Mesendoderm (in vitro differentiated cells): ENCODE results near the gene SLC8A1.

Experiments used
- DNase-seq: peaks from one replicate; pipeline ENCODE4 v3.0.0; 2013
- H2AK5ac ChIP-seq: 2 replicates; pipeline ENCODE4 v1.6.1; 2013; ENCODE audit warnings: low read length, inconsistent platforms
- H2BK120ac ChIP-seq: 2 replicates; pipeline ENCODE4 v1.6.1; 2013; ENCODE audit warnings: low read depth, mild to moderate bottlenecking, low read length, moderate library complexity, mixed read lengths
- H2BK15ac ChIP-seq: replicated peaks from 2 replicates; pipeline ENCODE4 v1.6.1; 2013; ENCODE audit warnings: low read depth, mild to moderate bottlenecking, moderate library complexity
- H2BK5ac ChIP-seq: 2 replicates; pipeline ENCODE4 v1.6.1; 2013; ENCODE audit warnings: low read length, inconsistent platforms
- H3K18ac ChIP-seq: 2 replicates; pipeline ENCODE4 v1.6.1; 2013; ENCODE audit warnings: mild to moderate bottlenecking, low read length, mixed read lengths
- H3K23ac ChIP-seq: one replicate; pipeline ENCODE4 v1.6.1; 2013; ENCODE audit warnings: low read length
- H3K27ac ChIP-seq: 2 replicates; pipeline ENCODE4 v1.5.1; 2013; ENCODE audit warnings: low read depth, mild to moderate bottlenecking, inconsistent platforms, low read length, moderate library complexity
- H3K27me3 ChIP-seq: 2 replicates; pipeline ENCODE4 v1.6.1; 2013; ENCODE audit warnings: low read length, control low read depth, mild to moderate bottlenecking, inconsistent platforms; ENCODE audit not compliant: insufficient read depth, poor library complexity
- H3K36me3 ChIP-seq: 2 replicates; pipeline ENCODE4 v1.6.1; 2013; ENCODE audit warnings: low read length, inconsistent platforms; ENCODE audit not compliant: control insufficient read depth, insufficient read depth
- H3K4ac ChIP-seq: one replicate; pipeline ENCODE4 v1.6.1; 2013; ENCODE audit warnings: low read depth, mild to moderate bottlenecking, low read length, moderate library complexity
- H3K4me1 ChIP-seq: 2 replicates; pipeline ENCODE4 v1.6.1; 2013; ENCODE audit warnings: low read depth, low read length, inconsistent platforms; ENCODE audit not compliant: control insufficient read depth
- H3K4me2 ChIP-seq: 2 replicates; pipeline ENCODE4 v1.6.1; 2013; ENCODE audit warnings: low read length
- H3K4me3 ChIP-seq: 2 replicates; pipeline ENCODE4 v1.5.1; 2013; ENCODE audit warnings: mild to moderate bottlenecking, low read length
- H3K56ac ChIP-seq: one replicate; pipeline ENCODE4 v1.6.1; 2013; ENCODE audit warnings: low read length
- H3K79me1 ChIP-seq: 2 replicates; pipeline ENCODE4 v1.6.1; 2013; ENCODE audit warnings: low read length, inconsistent platforms
- H3K79me2 ChIP-seq: 2 replicates; pipeline ENCODE4 v1.6.1; 2013; ENCODE audit warnings: mild to moderate bottlenecking, low read length; ENCODE audit not compliant: control insufficient read depth, insufficient read depth
- H3K9ac ChIP-seq: 2 replicates; pipeline ENCODE4 v1.6.1; 2013; ENCODE audit warnings: low read length, inconsistent platforms
- H4K5ac ChIP-seq: one replicate; pipeline ENCODE4 v1.6.1; 2013; ENCODE audit warnings: low read length
- H4K8ac ChIP-seq: one replicate; pipeline ENCODE4 v1.6.1; 2013; ENCODE audit warnings: low read depth, mild to moderate bottlenecking, control low read depth, low read length, moderate library complexity
- WGBS: extraction: QIAGEN DNeasy Blood & Tissue Kit; methylation state at CpG from one replicate; pipeline ENCODE4 v1.1.7; 2013; ENCODE audit warnings: low lambda C conversion rate, missing lambda C conversion rate; ENCODE audit not compliant: insufficient coverage; ENCODE audit errors: extremely low coverage; 5-methylcytosine and 5-hydroxymethylcytosine counted together

SLC8A1 gene

DNA sequence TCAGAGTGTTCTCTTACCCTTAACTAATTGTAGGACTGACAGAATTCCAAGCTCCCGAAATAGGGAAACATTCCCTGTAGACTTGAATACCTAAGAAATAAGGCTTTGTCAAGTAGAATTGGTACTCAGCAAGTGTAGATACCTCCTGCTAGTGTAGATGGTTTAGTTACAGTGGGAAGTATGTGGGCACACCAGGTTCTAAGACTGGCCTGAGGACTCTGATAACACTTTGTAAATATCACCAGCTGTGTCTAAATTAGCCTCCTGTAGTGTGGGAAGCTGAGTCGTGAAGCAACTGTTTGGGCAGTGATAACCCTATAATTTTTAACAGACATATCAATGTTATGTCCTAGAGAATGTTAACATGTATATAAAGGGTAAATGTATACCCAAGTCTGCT is 304.5 kb downstream of the SLC8A1 start:
- no peak overlapping the region for H3K27ac ChIP-seq
- DNase-seq = peak; percentile 58
- no peak overlapping the region for H3K23ac ChIP-seq
- no peaks in the 10 kb centered on the region for H3K4me1 ChIP-seq
- no peaks in the 10 kb centered on the region for H3K36me3 ChIP-seq
- H3K4ac ChIP-seq = no peak overlapping the region
- no peak overlapping the region for H2BK120ac ChIP-seq
- H3K79me2 ChIP-seq = no peaks in the 10 kb centered on the region
- no peak overlapping the region for H2AK5ac ChIP-seq
- H3K4me3 ChIP-seq = no peak overlapping the region
- no CpG with 5 or more reads among the region's 2 CpGs for WGBS
- no peak overlapping the region for H2BK5ac ChIP-seq
- no peak overlapping the region for H3K18ac ChIP-seq
- no peak overlapping the region for H2BK15ac ChIP-seq
- H3K27me3 ChIP-seq = no peaks in the 10 kb centered on the region
- H4K5ac ChIP-seq = no peak overlapping the region
- H3K79me1 ChIP-seq = no peaks in the 10 kb centered on the region
- no peak overlapping the region for H3K56ac ChIP-seq
- no peak overlapping the region for H3K4me2 ChIP-seq
- H3K9ac ChIP-seq = no peak overlapping the region
- H4K8ac ChIP-seq = no peak overlapping the region

DNA sequence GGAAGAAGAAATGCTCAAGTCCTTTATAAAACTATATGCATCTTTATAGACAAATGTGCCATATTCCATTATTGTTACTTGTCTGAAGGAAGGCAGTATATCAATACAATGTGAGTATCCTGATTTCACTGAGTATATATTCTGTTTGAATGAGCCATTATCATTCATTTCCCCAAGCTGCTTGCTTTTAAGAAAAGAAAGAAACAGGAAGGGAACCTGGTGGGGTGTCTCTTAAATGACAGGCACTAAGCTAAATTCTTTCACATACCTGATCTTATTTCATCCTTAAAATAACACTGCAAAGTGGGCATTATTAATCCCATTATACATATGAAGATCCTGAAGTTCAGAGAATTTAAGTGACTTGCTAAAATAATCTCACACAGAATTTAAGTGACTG is 307.9 kb downstream of the SLC8A1 start:
- Histone ChIP-seq H2AK5ac (no peak overlapping the region), H3K4me2 (no peak overlapping the region), H4K5ac (no peak overlapping the region), H2BK15ac (no peak overlapping the region), H3K36me3 (no peaks in the 10 kb centered on the region), H3K4me3 (no peak overlapping the region), H3K4me1 (no peaks in the 10 kb centered on the region), H3K27me3 (no peaks in the 10 kb centered on the region), H3K4ac (no peak overlapping the region), H3K9ac (no peak overlapping the region), H3K23ac (no peak overlapping the region), H3K79me1 (no peaks in the 10 kb centered on the region), H3K56ac (no peak overlapping the region), H2BK5ac (no peak overlapping the region), H3K27ac (no peak overlapping the region), H3K18ac (no peak overlapping the region), H2BK120ac (no peak overlapping the region), H4K8ac (no peak overlapping the region), H3K79me2 (no peaks in the 10 kb centered on the region)
- DNase-seq = peak; percentile 11

DNA sequence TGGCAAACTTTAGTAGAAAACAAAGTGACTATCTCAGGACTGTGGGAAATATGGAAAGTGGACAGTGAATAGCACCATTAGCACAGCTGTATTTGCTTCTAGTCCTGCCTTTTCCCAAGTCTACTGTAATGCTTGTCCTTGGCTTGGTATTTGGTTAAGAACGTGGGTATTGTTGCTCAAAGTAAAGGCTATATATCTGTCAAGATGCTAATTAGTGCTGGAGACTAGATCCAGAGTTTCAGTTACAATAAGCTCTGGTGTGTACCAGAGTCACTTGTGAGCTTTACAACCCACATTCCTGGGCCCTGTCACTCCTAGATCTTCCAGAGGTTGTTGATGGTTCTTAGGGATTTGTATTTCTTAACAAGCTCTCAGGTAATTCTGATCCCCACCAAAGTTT is 313.6 kb downstream of the SLC8A1 start:
- Histone ChIP-seq H3K79me1 (no peaks in the 10 kb centered on the region), H3K27me3 (no peaks in the 10 kb centered on the region), H3K36me3 (no peaks in the 10 kb centered on the region), H3K23ac (no peak overlapping the region), H4K8ac (no peak overlapping the region), H2BK15ac (no peak overlapping the region), H3K79me2 (no peaks in the 10 kb centered on the region), H2AK5ac (no peak overlapping the region), H4K5ac (no peak overlapping the region), H3K4me1 (no peaks in the 10 kb centered on the region), H3K4ac (no peak overlapping the region), H2BK120ac (no peak overlapping the region), H2BK5ac (no peak overlapping the region), H3K4me3 (no peak overlapping the region), H3K18ac (no peak overlapping the region), H3K56ac (no peak overlapping the region), H3K27ac (no peak overlapping the region), H3K9ac (no peak overlapping the region), H3K4me2 (no peak overlapping the region)
- DNase-seq = no peak
- no CpG with 5 or more reads among the region's 1 CpG for WGBS

DNA sequence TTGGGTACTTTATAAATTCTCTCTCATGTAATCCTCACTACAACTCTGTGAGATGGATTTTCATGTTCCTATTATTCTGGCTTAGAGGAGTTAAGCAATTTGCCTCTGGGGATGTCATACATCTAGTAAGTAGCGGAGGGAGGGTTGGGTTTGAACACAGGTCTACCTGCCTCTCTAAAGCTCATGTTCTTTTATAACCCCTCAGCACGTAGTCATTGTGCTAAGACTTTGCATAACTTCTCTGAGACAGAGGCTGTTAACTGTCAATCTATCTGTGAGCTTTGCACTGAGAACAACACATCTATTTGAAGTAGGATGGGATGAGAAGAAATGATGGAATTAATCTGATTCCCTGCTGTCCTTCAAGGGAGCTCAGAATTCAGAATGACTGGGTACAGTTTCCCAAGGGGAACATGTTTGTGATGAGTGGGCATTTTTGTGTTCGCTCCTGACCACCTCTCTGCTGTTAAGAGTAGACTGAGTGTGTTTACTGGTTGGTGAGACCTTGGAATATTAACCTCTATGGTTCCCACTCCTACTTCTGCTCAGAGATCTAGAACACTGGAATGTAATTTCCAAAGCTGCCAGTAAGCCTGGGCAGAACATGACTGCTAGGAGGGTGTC is 320.7 kb downstream of the SLC8A1 start:
- Histone ChIP-seq H4K5ac (no peak overlapping the region), H3K79me2 (no peaks in the 10 kb centered on the region), H3K4me1 (no peaks in the 10 kb centered on the region), H2BK15ac (no peak overlapping the region), H4K8ac (no peak overlapping the region), H3K79me1 (no peaks in the 10 kb centered on the region), H3K4me3 (no peak overlapping the region), H3K27ac (no peak overlapping the region), H3K9ac (no peak overlapping the region), H3K23ac (no peak overlapping the region), H3K27me3 (no peaks in the 10 kb centered on the region), H3K56ac (no peak overlapping the region), H2BK120ac (no peak overlapping the region), H3K4me2 (no peak overlapping the region), H2BK5ac (no peak overlapping the region), H3K18ac (no peak overlapping the region), H2AK5ac (no peak overlapping the region), H3K4ac (no peak overlapping the region), H3K36me3 (no peaks in the 10 kb centered on the region)
- DNase-seq = no peak
- no CpG with 5 or more reads among the region's 3 CpGs for WGBS

DNA sequence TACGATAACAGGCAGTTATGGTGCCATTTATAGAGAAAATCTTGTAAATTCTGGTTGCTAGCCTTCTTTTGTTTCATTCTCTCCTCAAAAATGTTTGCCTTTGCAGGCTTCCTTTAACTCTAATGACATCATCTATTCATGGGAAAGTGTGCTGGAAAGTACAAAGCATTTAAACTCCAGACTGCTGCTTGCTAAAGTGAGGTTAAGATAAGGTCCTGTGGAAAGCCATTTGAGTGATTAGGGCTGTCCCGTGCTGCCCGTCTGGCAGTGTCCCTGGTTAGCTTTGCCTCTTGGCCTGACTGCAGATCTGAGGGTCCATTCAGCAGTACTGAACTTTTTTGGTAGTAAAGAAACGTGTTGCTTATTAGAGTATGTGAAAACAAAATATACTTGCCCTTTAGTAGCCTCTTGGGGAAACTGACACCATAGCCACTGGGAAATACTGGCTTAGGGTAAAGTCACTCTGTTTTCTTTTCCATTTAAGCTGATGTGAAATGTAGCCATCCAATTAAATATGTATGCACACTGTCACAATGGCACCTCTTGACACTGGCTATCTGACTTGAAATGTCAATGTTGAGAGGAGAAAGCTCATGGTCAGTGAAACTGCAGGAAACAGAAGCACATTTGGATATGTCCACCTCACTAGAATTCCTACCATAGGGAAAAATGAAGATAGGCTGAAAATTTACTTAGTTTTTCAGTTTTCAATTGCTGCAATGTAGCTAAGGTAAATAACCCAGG is 321.5 kb downstream of the SLC8A1 start:
- DNase-seq = peak; percentile 8
- H2BK120ac ChIP-seq = no peak overlapping the region
- no peak overlapping the region for H3K27ac ChIP-seq
- no peak overlapping the region for H3K4me2 ChIP-seq
- no peaks in the 10 kb centered on the region for H3K79me2 ChIP-seq
- H3K9ac ChIP-seq = no peak overlapping the region
- H4K8ac ChIP-seq = no peak overlapping the region
- H3K36me3 ChIP-seq = no peaks in the 10 kb centered on the region
- no peak overlapping the region for H3K23ac ChIP-seq
- H3K27me3 ChIP-seq = no peaks in the 10 kb centered on the region
- no peak overlapping the region for H3K4ac ChIP-seq
- WGBS = no CpG with 5 or more reads among the region's 4 CpGs
- H3K4me1 ChIP-seq = no peaks in the 10 kb centered on the region
- no peaks in the 10 kb centered on the region for H3K79me1 ChIP-seq
- H2BK5ac ChIP-seq = no peak overlapping the region
- no peak overlapping the region for H3K18ac ChIP-seq
- H2BK15ac ChIP-seq = no peak overlapping the region
- H3K4me3 ChIP-seq = no peak overlapping the region
- no peak overlapping the region for H2AK5ac ChIP-seq
- no peak overlapping the region for H4K5ac ChIP-seq
- H3K56ac ChIP-seq = no peak overlapping the region

DNA sequence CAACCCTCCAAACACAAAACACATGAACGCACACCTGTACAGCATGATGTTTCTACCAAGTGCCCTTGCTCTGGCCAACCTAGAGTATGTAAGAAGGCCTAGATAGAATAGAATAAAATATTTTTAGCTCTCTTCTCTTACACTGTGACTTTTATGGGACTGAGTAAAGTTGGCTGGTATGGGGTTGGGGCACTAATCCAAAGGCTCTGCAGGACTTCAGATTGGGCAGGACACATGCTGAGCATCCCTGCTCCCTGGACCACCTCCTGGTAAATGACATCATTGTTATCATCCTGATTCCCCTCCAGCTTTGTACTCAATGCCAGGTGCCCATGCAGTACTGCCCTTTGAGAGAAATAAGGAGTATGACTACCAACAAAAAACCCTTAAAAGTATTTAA is 322.2 kb downstream of the SLC8A1 start:
- no peak overlapping the region for H2BK120ac ChIP-seq
- H3K79me1 ChIP-seq = no peaks in the 10 kb centered on the region
- no peak for DNase-seq
- H2AK5ac ChIP-seq = no peak overlapping the region
- no peak overlapping the region for H3K18ac ChIP-seq
- no peaks in the 10 kb centered on the region for H3K36me3 ChIP-seq
- H2BK15ac ChIP-seq = no peak overlapping the region
- no peak overlapping the region for H3K23ac ChIP-seq
- no peak overlapping the region for H2BK5ac ChIP-seq
- no peak overlapping the region for H3K9ac ChIP-seq
- no peaks in the 10 kb centered on the region for H3K27me3 ChIP-seq
- H3K4me3 ChIP-seq = no peak overlapping the region
- no peak overlapping the region for H3K4ac ChIP-seq
- H3K4me2 ChIP-seq = no peak overlapping the region
- no peaks in the 10 kb centered on the region for H3K79me2 ChIP-seq
- no peak overlapping the region for H3K56ac ChIP-seq
- no CpG with 5 or more reads among the region's 1 CpG for WGBS
- H3K4me1 ChIP-seq = no peaks in the 10 kb centered on the region
- H4K8ac ChIP-seq = no peak overlapping the region
- no peak overlapping the region for H3K27ac ChIP-seq
- no peak overlapping the region for H4K5ac ChIP-seq
